HG03066 (cell line): ENCODE measurements around the gene BCAM.

Source experiments
- ATAC-seq: cut with Tn5 transposase; IDR thresholded peaks from one replicate; pipeline ENCODE4 v1.9.1; 2021; ENCODE audit warnings: low read depth; ENCODE audit not compliant: unreplicated experiment

The BCAM gene

DNA sequence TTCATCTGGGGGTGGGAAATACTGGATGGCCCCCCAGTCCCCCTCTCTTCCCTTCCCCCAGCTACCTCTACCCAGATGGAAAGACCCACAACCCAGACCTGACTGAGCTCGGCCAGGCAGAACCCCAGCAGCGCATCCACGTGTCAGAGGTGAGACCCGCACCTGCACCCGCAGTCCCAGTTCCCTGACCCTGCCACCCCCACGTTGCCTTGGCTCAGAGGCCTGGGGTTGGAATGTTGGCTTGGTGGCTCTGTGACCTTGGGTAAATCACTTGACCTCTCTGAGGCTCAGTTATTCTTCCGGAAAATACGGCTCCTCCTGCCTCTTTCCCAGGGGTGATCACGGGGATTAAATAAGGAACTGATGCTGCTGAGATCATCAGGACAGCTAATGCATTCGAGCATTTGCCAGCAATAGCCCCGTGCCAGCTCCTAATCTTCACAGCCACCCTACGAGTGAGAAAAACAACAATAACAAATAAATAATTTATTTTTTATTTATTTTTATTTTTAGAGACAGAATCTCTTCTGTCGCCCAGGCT, 18.9 kb upstream of the BCAM start:
- ATAC-seq: no peak

DNA sequence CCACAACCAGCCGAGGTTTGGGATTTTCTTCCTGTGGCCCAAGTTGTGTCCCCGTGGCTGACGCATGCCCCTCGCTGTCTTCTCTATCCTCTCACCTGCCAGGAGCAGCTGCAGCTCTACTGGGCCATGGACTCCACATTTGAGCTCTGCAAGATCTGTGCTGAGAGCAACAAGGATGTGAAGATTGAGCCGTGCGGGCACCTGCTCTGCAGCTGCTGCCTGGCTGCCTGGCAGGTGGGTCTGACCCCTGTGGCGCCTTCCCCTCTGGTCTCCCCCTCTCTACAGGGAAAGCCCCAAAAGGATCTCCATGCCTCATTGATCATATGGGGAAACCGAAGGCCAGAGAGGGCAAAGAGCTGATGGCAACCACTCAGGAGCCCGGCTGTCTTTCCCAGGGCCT, 16.6 kb upstream of the BCAM start:
- ATAC-seq: no peak

DNA sequence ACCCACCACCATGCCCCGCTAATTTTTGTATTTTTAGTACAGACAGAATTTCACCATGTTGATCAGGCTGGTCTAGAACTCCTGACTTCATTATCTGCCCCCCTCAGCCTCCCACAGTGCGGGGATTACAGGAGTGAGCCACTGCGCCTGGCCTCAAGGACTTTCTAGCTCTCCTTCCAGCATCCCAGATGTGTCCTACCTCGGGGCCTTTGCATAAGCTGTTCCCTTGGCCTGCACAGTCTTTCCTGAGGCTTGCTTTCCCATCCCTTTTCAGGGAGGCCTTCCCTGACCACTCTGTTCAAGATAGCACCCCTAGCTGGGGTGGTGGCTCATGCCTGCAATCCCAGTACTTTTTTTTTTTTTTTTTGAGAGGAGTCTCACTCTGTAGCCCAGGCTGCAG, 14.3 kb upstream of the BCAM start:
- no peak for ATAC-seq

DNA sequence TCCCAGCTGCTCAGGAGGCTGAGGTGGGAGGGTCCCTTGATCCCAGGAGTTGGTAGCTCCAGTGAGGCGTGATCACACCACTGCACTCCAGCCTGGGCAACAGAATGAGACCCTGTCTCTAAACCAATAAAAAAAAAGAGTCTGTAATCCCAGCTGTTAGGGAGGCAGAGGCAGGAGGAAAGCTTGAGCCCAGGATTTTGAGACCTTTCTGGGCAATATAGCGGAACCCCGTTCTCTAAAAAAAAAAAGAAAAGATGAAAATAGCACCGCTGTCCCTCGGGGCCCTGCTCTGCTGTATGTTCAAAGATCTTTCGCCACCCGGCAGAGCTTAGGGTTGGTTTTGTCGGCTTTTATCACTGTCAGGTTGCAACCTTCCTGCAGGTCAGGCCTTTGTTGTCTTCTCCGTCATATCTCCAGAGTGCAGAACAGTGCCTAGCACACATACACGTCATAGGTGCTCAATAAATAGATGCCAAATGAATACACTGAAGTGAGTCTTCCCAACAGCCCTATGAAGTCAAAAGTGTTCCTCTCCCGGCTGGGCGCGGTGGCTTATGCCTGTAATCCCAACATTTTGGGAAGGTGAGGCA, 13.4 kb upstream of the BCAM start:
- no peak for ATAC-seq

DNA sequence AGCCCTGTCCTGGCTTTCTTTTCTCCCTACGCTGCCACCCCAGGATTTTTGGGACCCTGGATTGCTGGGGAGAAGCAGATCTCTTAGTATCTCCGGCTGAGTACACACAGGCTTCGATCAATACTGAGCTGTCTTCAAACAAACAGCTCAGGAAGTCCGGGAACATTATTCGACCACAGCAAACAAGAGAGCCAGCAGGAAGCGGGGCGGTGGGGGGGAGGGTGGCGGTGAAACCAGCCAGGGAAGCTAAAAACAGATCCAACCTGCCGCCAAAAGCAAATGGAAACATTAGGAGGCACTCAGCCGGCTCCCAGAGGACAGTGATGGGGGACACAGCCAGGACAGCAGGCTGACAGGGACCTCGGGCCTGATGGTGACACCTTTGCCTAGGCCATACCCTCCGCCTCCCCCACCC, 12.2 kb upstream of the BCAM start:
- ATAC-seq: no peak

DNA sequence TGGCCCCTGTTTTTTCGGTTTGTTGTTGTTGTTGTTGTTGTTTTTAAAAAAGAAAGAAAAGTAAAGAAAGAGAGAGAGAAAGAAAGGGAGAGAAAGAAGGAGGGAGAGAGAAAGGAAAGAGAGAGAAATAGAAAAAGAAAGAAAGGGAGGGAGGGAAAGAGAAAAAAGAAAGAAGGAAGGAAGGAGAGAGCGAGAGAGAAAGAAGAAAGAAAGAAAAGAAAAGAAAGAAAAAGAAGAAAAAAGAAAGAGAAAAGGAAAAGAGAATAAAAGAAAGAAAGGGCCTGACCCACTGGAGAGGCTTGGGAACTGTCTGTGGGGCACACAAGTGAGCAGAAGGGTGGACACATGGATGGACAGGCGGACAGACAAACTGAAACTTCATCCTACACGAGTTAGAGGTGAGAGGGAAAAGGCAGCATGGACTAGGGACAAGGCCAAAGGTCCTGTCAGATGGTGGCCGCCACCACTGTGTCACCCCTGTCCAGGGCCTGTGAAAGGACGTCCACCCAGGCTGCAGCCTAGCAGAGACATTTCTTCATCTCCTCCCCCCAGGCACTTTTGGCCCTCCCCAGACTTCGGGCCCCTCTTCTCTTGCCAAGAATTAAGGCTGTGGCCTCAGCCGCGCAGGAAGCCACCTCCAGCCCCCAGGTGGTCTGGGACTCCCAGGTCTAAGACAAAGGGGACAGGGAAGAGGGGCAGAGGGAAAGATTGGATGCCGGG, 9.1 kb upstream of the BCAM start:
- no peak for ATAC-seq

DNA sequence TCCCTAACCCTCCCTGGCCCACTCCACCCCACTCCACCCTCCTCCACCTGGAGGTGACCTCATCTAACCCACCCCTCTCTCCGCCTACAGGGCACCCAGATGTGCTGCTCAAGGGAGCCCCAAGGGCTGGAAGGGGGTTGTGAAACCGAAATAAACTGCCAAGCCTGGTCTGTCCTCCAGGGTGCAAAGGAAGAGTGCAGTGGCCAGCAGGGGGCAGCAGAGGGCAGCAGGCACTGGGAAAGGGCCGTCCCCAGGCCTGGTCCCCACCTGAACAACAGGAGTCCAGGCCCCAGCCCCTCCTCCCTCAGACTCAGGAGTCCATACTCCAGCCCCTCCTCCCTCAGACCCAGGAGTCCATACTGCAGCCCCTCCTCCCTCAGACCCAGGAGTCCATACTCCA, 8.4 kb upstream of the BCAM start:
- ATAC-seq: peak; percentile 68

DNA sequence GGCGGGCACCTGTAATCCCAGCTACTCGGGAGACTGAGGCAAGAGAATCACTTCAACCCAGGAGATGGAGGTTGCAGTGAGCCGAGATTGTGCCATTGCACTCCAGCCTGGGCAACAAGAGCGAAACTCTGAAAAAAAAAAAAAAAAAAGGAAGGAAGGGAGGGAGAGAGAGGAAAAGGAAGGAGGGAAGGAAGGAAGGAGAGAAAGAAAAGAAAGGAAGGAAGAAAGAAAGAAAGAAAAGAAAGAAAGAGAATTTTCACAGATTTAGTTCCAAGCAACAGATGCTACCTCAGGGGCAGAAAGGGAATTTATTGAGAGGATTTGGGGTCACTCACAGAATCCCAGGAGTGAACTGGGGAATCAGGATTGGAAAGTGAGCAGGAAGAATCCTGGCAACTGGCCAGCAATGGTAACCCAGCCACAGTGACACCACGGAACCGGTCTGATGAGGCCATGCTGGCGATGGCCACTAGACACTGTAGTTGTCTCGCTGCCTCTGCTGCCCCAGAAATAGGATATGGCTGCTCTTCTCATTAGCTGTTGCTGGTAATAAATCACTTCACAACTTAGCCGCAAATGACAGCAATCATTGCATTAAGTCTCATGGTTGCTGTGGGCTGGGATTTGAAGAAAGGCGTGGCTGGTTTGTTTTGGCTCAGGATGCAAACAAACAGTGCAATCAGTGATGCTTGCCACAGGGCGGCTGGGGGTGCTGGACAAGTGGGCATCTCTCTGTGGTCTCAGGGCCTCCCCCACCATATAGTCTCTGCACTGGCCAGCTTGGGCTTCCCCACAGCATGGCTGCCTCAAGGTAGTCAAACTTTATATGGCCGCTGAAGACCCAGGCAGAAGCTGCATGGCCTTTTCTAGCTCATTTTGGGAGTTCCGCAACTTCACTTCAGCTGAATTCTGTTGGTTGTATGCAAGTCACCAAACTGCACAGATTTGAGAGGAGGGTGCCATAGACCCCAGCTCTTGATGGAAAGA, 5.2 kb upstream of the BCAM start:
- ATAC-seq: no peak

DNA sequence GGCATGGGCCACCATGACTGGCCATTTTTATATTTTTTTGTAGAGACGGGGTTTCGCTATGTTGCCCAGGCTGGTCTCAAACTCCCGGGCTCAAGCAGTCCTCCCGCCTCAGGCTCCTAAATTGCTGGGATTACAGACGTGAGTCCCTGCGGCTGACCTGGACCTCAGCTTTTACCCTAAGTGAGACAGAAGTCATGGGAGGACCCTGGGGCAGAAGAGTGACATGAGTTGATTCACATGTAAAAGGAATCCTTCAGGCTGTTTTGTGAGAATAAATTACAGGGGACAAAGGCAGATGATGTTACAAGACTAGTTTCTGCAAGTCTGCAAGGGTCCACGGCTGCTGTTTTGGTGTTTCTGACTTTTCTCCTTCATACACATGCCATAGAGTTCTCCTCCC, 2.6 kb upstream of the BCAM start:
- no peak for ATAC-seq

DNA sequence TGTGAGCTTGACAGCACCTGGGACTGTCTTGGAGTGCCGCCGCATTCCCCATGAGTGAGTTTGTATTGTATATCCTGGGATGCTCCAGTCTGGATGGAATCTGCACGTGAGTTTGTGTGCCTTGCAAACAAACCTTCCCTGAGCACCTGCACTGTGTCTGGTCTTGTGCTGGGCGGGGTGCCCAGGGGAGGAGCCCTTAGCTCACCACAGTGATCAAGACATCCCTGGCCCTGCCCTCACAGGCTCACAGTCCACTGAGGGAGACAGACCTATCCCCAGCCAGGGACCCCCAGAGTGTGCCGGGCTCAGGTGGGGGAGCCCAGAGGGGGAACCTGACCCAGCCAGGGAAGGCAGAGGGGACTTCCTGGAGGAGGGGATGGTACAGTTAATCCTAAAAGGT, 1.7 kb upstream of the BCAM start:
- no peak for ATAC-seq

DNA sequence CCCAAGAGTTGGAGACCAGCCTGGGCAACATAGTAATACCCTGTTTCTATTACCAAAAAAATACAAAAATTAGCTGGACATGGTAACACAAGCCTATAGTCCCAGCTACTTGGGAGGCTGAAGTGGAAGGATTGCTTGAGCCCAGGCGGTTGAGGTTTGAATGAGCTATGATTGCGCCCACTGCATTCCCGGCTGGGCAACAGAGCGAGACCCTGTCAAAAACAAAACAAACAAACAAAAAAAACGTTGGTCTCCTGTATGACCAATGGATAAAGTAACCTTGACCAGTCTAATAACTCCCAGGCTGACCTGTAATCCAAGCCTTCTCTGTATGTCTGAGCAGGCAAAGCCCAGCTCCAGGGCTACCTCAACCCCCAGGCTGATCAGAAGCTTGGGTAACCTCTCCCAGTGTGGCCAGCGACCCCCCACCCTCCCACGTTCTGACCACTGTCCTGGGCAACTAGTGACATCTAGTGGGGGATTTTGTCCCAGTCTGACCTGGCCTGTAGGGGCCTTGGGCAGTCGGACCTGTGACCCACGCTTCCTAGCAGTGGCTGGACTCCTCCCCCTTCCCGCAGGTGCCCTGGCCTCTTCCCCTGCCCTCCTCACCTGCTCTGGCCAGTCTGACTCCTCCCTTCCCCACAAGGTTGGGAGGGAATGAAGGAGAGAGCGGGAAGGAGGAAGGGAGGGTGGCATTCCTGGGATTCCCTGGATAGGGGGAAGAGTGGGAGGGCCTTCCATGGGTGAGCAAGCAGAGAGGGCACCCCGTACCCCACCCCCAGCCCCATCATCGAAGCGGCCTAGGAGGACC, 1.0 kb upstream of the BCAM start:
- ATAC-seq: no peak

DNA sequence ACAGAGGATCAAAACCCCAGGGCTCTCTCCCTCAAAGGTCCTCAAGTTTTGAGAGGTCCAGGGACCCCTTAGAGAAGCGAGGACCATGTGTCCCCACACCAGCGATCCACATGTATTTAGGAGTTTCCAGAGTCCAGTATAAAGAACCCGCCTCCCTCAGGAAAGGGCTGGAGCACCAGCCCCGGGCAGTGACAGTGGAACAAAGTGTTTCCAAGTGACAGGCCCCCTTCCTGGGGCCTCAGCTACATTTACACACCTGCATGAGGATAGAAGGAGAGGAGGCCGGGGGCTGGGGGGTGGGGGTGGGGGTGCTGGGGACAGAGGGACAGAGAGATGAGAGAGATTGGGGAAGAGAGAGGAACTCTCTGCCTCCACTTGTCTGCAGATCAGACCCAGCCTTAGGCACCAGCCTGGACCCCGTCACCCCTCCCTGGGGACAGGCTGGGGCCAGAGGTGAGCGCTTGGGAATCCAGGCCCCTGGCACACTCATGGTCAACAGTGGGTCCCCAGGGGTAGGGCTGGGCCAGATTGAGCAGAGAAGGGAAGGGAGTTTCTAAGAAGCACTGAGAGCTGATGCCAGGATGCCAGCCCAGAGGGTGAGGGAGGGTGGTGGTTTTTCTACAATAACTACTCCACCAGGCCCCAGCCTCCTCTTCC, 802 bp downstream of the BCAM start:
- no peak for ATAC-seq

DNA sequence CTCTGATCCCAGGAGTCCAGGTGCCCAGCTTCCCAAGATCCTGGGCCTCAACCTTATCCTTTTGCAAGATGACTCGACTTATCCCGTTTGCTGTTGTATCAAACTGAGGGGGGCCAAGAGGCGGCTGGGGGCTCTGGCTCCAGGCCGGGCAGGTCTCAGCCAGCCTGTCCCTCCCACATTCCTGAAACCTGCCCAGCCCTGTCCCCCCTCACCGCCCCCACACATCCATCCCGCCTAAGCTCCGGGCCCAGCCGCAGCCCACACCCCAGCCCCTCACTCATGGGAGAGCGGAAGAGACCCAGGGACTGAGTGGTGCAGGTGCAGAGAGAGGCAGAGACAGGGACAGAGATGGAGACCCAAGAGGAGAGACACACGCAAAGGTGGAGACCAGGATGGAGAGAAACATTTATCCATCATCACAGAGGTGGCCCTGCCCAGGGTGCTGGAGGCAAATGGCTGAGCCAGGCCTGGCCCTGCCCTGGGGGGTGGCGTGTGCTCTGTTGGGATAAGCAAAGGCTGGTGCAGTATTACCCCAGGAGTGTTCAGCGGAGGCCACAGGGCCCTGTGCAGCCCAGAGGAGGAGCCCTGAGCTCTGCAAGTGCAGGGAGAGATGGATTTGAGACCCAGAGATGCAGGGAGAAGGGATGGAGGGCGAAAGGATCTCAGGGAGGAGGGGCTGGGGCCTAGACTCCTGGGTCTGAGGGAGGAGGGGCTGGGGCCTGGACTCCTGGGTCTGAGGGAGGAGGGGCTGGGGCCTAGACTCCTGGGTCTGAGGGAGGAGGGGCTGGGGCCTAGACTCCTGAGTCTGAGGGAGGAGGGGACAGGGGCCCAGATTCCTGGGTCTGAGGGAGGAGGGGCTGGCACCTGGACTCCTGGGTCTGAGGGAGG, 1.6 kb downstream of the BCAM start:
- ATAC-seq: no peak

DNA sequence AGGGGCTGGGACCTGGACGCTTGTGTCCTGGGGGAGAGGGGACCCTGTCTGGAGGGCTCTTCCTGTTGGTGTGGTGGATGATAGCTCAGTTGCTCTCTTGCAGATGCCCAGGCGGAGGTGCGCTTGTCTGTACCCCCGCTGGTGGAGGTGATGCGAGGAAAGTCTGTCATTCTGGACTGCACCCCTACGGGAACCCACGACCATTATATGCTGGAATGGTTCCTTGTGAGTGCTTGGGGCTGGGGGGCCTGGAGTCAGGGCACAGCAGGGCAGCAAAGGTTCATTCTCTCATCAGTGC, 2.2 kb downstream of the BCAM start:
- no peak for ATAC-seq

DNA sequence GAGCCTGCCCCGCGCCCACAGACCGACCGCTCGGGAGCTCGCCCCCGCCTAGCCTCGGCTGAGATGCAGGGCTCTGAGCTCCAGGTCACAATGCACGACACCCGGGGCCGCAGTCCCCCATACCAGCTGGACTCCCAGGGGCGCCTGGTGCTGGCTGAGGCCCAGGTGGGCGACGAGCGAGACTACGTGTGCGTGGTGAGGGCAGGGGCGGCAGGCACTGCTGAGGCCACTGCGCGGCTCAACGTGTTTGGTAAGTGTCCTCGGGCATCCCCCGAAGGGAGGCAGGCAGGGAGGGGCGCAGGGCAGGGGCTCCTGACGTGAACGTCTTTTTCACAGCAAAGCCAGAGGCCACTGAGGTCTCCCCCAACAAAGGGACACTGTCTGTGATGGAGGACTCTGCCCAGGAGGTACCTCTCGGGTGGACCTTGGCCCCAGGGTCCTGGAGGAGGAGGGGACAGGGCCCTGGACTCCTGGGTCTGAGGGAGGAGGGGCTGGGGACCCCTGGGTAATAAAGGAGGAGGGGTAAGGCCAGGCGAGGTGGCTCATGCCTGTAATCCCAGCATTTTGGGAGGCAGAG, 3.3 kb downstream of the BCAM start:
- ATAC-seq: no peak

DNA sequence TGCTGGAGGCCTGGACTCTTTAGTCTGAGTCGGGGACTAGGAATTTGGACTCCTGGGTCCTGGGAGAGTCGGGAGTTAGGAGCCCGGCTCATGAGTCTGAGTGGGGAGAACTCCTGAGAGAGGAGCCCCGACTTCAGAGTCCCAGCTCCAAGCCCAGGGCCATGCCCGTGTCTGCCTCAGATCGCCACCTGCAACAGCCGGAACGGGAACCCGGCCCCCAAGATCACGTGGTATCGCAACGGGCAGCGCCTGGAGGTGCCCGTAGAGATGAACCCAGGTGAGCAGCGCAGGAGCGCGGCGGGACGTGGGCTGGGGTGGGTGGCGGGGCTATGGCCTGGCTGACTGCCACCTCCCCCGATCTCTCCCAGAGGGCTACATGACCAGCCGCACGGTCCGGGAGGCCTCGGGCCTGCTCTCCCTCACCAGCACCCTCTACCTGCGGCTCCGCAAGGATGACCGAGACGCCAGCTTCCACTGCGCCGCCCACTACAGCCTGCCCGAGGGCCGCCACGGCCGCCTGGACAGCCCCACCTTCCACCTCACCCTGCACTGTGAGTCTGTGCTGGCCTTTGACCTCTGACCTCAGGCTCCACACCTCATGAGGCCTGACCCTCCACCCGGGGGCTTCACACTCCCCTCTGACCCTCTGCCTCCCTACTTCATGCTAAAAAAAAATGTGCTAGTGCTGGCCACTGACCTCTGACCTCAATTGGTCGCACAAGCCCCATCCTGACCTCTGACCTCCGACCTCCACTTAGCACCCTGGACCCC, 4.4 kb downstream of the BCAM start:
- no peak for ATAC-seq

DNA sequence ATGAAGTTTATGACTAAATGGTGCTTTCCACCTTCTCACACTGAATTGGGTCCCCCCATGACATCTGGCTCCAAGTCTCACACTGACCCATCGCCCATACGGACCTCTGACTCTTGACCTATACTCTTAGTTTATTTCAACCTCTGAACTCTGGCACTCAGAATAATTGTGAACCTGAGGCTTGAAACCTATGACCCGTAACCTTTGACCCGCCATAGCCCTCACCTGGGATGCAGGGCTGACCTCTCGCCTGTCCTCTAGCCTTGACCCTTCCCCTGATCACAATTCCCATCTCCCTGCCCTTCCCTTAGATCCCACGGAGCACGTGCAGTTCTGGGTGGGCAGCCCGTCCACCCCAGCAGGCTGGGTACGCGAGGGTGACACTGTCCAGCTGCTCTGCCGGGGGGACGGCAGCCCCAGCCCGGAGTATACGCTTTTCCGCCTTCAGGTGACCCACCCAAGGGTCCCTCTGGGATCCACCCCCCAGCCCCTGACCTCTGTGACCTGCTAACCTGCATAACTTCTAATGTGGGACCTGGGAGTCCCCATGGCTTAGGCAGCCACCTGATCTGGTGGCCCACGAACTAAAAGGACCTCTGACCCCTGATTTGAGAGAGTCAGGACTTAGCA, 5.1 kb downstream of the BCAM start:
- no peak for ATAC-seq

DNA sequence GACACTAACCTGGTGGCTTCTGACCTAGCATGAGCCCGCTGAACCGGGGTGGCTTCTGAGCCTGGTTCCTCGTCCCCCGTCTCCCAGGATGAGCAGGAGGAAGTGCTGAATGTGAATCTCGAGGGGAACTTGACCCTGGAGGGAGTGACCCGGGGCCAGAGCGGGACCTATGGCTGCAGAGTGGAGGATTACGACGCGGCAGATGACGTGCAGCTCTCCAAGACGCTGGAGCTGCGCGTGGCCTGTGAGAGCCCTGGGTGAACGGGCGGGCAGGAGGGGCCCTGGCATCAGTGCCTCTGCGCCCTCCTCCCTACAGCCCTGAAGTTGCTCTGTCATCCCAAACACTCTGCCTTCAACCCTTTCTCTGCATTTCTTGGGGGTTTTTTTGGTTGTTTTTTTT, 5.6 kb downstream of the BCAM start:
- no peak for ATAC-seq
